ENCODE data around the gene CARD6.

DNA sequence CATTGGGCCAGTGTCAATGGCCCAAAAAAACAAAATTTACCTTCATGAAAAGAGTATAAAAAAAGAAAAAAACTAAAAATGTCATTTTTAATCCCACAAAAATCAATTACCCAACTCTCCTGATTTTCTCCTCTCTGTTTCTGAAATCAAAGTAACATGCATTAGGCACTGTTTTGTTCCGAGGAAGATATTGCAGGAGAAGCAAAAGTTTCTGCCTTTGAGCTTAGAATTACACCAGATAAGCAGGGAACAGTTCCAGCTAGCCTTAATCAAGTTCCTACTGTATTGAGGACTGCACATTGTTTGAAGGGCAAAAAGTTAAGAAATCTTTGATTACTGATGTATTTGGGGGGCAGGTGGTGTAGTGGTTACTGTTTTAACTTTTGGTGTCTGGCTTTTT, 41.9 kb upstream of the CARD6 start:
- TF ChIP-seq YY1 (IDR thresholded peaks at IDR 0.05) (no peak), RAD21 (IDR thresholded peaks at IDR 0.05) (no peak), JUND (IDR thresholded peaks at IDR 0.05) (no peak), REST (IDR thresholded peaks at IDR 0.05) (no peak), TAF1 (conservative IDR thresholded peaks at IDR 0.05) (no peak), RXRA (IDR thresholded peaks at IDR 0.05) (no peak), FOXA1 (IDR thresholded peaks at IDR 0.05) (no peak), HNF4G (IDR thresholded peaks at IDR 0.05) (no peak), GABPA (IDR thresholded peaks at IDR 0.05 in 1 of 2, conservative IDR thresholded peaks at IDR 0.05 in 1 of 2) (no peak), EGR1 (IDR thresholded peaks at IDR 0.05; ENCODE audit: low read depth in 2 of 2) (no peak)
- TF ChIP-seq, protein P1, sequence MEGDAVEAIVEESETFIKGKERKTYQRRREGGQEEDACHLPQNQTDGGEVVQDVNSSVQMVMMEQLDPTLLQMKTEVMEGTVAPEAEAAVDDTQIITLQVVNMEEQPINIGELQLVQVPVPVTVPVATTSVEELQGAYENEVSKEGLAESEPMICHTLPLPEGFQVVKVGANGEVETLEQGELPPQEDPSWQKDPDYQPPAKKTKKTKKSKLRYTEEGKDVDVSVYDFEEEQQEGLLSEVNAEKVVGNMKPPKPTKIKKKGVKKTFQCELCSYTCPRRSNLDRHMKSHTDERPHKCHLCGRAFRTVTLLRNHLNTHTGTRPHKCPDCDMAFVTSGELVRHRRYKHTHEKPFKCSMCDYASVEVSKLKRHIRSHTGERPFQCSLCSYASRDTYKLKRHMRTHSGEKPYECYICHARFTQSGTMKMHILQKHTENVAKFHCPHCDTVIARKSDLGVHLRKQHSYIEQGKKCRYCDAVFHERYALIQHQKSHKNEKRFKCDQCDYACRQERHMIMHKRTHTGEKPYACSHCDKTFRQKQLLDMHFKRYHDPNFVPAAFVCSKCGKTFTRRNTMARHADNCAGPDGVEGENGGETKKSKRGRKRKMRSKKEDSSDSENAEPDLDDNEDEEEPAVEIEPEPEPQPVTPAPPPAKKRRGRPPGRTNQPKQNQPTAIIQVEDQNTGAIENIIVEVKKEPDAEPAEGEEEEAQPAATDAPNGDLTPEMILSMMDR (IDR thresholded peaks at IDR 0.05; ENCODE audit: low read depth, low read length, missing input control), result no peak
- TF ChIP-seq, protein P2, sequence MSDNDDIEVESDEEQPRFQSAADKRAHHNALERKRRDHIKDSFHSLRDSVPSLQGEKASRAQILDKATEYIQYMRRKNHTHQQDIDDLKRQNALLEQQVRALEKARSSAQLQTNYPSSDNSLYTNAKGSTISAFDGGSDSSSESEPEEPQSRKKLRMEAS (IDR thresholded peaks at IDR 0.05), result no peak
